Stomach (tissue), 9 donors: ENCODE results near the gene NRF1. TPM values are rescaled to one million over a fixed set of nuclear protein-coding genes. Genes with fewer than 3 reads are reported as not detected.

Experiments used
- DNase-seq, 2 donors: peaks; one replicate each; pipeline versions ENCODE4 v3.0.0 to v3.0.0-alpha.2; 2013 to 2019
- H3K27ac ChIP-seq, 5 donors: fragments of 200-600 bp in 4 of 5; sonication (generic) in 4 of 5; one replicate each; pipeline ENCODE4 v1.5.1; 2013 to 2019; ENCODE audit warnings: mild to moderate bottlenecking in 1 of 5, moderate library complexity in 1 of 5
- H3K27me3 ChIP-seq, 3 donors: fragments of 200-600 bp; sonication (generic); one replicate each; pipeline ENCODE4 v1.5.1; 2017 to 2019; ENCODE audit warnings: mixed run types in 1 of 3
- H3K36me3 ChIP-seq, 4 donors: fragments of 200-600 bp; sonication (generic); 1 replicate in 3 of 4; 2 replicates in 1 of 4; pipeline ENCODE4 v1.5.1; 2016 to 2019
- H3K4me1 ChIP-seq, 4 donors: fragments of 200-600 bp; sonication (generic); one replicate each; pipeline ENCODE4 v1.5.1; 2016 to 2019
- H3K4me3 ChIP-seq, 4 donors: fragments of 200-600 bp; sonication (generic) in 3 of 4; one replicate each; pipeline ENCODE4 v1.5.1; 2016 to 2019; ENCODE audit warnings: mild to moderate bottlenecking in 1 of 4
- H3K9me3 ChIP-seq, 4 donors: fragments of 200-600 bp; sonication (generic); one replicate each; pipeline ENCODE4 v1.5.1; 2016 to 2019
- EP300 ChIP-seq: sonication (generic); formaldehyde crosslinking; IDR thresholded peaks from one replicate; pipeline ENCODE4 v1.6.1; 2017; ENCODE audit warnings: antibody characterized with exemption
- POLR2A ChIP-seq, 4 donors: fragments of 450-650 bp; IDR thresholded peaks; one replicate each; pipeline ENCODE4 v1.6.1; 2016; ENCODE audit warnings: antibody characterized with exemption in 4 of 4, control low read depth in 2 of 4, mild to moderate bottlenecking in 1 of 4, moderate library complexity in 1 of 4
- POLR2AphosphoS5 ChIP-seq, 3 donors: sonication (generic); formaldehyde crosslinking; IDR thresholded peaks; one replicate each; pipeline ENCODE4 v1.6.1; 2016; ENCODE audit warnings: antibody characterized with exemption in 3 of 3
- WGBS, 5 donors: extraction: QIAGEN DNeasy Blood & Tissue Kit in 3 of 5; methylation state at CpG; one replicate each; pipeline versions ENCODE4 v1.1.5 to v1.1.7; 2013 to 2018; 5-methylcytosine and 5-hydroxymethylcytosine counted together
- intact Hi-C: fragments of 100-400 bp; cut with DNase I; formaldehyde crosslinking; loops from one replicate; pipeline ENCODE4 v1.15.1; 2023; ENCODE audit warnings: low total_unique reads
- polyA plus RNA-seq, 3 donors: library from polyadenylated mRNA; stranded (reverse); fragments of 200-250 nt; gene quantifications; one replicate each; pipeline ENCODE4 v1.2.3, GENCODE V29; 2013
- total RNA-seq, 5 donors: library from RNA; depleted of rRNA; stranded (reverse); fragments of >200 nt; gene quantifications; one replicate each; pipeline versions ENCODE4 v1.1.0 to v1.2.3, GENCODE V29; 2014 to 2016
- TF ChIP-seq, protein P1 (sequence below), 7 experiments: fragments of 450-650 bp in 4 of 7; fragments of 200-600 bp in 3 of 7; sonication (generic) in 3 of 7; IDR thresholded peaks; one replicate each; pipeline ENCODE4 v1.5.1; 2016 to 2019; ENCODE audit warnings: antibody characterized with exemption in 7 of 7, control low read depth in 2 of 7, mild to moderate bottlenecking in 1 of 7
- donor health status: healthy with polysubstance abuse.
- donor health status: Bipolar disorder and iron deficiency.
- donor health status: healthy.

The NRF1 gene
- total and polyA plus RNA-seq, 8 donors, result 3.2 to 58.3 (median 10.1) TPM

GRCh38 chr7:129764247-129765084, 152.9 kb downstream of the NRF1 start:
- no peak for DNase-seq
- Histone ChIP-seq H3K9me3 (peaks cover 0 to 4% (median 0%) of the 10 kb centered on the region in 4 donors), H3K4me1 (no peaks in the 10 kb centered on the region), H3K27ac (no peak overlapping the region), H3K4me3 (no peak overlapping the region), H3K27me3 (no peaks in the 10 kb centered on the region), H3K36me3 (no peaks in the 10 kb centered on the region)
- TF ChIP-seq EP300 (no peak), POLR2AphosphoS5 (IDR thresholded peaks at IDR 0.05) (no peak), POLR2A (IDR thresholded peaks at IDR 0.05) (no peak)
- TF ChIP-seq, protein P1, sequence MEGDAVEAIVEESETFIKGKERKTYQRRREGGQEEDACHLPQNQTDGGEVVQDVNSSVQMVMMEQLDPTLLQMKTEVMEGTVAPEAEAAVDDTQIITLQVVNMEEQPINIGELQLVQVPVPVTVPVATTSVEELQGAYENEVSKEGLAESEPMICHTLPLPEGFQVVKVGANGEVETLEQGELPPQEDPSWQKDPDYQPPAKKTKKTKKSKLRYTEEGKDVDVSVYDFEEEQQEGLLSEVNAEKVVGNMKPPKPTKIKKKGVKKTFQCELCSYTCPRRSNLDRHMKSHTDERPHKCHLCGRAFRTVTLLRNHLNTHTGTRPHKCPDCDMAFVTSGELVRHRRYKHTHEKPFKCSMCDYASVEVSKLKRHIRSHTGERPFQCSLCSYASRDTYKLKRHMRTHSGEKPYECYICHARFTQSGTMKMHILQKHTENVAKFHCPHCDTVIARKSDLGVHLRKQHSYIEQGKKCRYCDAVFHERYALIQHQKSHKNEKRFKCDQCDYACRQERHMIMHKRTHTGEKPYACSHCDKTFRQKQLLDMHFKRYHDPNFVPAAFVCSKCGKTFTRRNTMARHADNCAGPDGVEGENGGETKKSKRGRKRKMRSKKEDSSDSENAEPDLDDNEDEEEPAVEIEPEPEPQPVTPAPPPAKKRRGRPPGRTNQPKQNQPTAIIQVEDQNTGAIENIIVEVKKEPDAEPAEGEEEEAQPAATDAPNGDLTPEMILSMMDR (IDR thresholded peaks at IDR 0.05), result no peak
- intact Hi-C loops, result no loop called here
- WGBS, 5 donors, result 74 to 85% (median 82%) methylated on average over 7 of the region's 7 CpGs

DNA sequence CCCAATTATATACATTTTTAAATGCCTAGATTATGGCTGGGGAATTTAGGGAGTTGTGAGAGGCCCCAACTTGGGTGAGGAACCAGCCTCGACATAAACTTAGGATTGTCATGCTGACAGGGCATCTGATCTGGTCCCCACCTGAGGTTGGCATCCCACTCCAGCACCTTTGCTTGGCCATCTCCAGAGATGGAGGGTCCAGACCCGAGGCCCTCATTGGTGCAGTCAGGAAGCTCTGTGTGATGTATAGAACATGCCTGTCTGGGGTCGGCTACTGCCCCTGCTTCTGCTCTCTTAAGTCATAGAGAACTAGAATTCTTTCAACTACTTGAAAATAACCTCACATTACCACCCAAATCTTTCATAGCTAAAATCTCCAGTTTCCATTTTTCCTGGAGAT, 153.8 kb downstream of the NRF1 start:
- intact Hi-C loops, result no loop called here
- H3K27ac ChIP-seq, result no peak overlapping the region
- no peaks in the 10 kb centered on the region for H3K36me3 ChIP-seq
- H3K9me3 ChIP-seq, result peaks cover 0 to 4% (median 0%) of the 10 kb centered on the region in 4 donors
- TF ChIP-seq POLR2AphosphoS5 (IDR thresholded peaks at IDR 0.05) (no peak), POLR2A (IDR thresholded peaks at IDR 0.05) (no peak), EP300 (no peak)
- TF ChIP-seq, protein P1 (IDR thresholded peaks at IDR 0.05), result no peak
- H3K4me1 ChIP-seq, result no peaks in the 10 kb centered on the region
- H3K4me3 ChIP-seq, result no peak overlapping the region
- WGBS, 5 donors, result 76 to 92% (median 88%) methylated on average over 2 to 3 of the region's 3 CpGs
- H3K27me3 ChIP-seq, result no peaks in the 10 kb centered on the region
- no peak for DNase-seq

DNA sequence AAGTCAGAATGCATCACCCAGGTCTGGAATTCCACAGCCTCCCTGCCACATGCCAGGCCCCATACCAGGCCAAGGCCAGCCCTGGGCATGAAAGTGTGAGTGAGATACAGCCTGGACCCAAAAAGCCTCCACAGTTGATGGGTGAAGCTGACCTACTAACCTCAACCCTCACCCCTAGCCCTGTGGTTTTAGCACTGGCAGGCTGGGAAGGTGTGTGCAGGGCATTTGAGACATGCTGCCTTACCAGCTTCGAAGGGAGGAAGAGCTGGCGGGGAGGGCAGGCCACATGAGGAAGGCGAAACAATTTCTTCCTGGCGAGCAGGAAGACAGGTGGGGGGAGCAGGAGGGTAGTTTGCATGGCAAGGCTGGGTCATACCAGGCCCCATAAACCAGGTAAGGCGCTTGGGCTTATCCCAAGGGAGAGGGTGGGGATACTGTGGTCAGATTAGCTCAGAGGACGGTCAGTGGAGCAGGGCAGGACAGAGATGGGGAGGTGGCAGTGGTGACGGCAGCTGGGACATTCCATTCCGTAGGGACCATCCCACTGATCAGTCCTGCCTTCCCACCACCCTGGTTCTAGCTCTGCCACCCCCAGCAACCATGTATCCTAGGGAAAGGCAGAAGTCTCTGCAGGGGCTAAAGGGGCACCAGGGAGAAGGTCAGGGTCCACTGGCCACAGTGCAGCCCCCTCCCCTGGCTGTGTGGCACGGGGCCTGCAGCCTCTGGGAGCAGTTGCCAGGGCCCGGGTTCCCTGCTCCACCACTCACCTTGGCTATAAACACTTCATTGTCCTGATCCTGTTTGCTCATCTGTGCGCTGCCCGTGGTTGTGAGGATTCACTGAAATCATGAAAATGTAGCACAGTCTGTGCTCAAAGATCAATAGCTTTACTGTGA, 155.8 kb downstream of the NRF1 start:
- WGBS, 5 donors, result 78 to 89% (median 88%) methylated on average over 12 of the region's 12 CpGs

More for the DNA sequence above, 155.8 kb downstream of the NRF1 start:
- Histone ChIP-seq H3K27me3 (peaks cover 0 to 13% (median 0%) of the 10 kb centered on the region in 3 donors), H3K4me3 (no peak overlapping the region), H3K4me1 (no peaks in the 10 kb centered on the region), H3K27ac (no peak overlapping the region), H3K9me3 (peaks cover 0 to 3% (median 0%) of the 10 kb centered on the region in 4 donors), H3K36me3 (no peaks in the 10 kb centered on the region)
- TF ChIP-seq POLR2AphosphoS5 (IDR thresholded peaks at IDR 0.05) (no peak), EP300 (no peak)
- TF ChIP-seq, protein P1 (IDR thresholded peaks at IDR 0.05), result no peak
- intact Hi-C loops, result no loop called here
- DNase-seq, result no peak
